Right renal cortex interstitium (tissue), 3 donors: ENCODE results near the gene TRIM74. TPM values are rescaled to one million over a fixed set of nuclear protein-coding genes. Genes with fewer than 3 reads are reported as not detected.
"Not testable (repeated sequence)": the region's sequence is repeated elsewhere in the genome, so short reads cannot be mapped to it uniquely, and the experiment has no call there.

ENCODE experiments used
- DNase-seq, 3 donors: peaks; one replicate each; pipeline ENCODE4 v3.0.0-alpha.2; 2013; ENCODE audit warnings: low read depth in 3 of 3, low spot score in 2 of 3
- polyA plus RNA-seq, 3 donors: library from polyadenylated mRNA; unstranded; fragments of 120-200 nt; gene quantifications; one replicate each; pipeline ENCODE4 v1.2.1, GENCODE V29; 2013; ENCODE audit not compliant: insufficient read length in 3 of 3

Gene TRIM74
- polyA plus RNA-seq, 3 donors: 0.69 to 1.3 (median 0.78) TPM

DNA sequence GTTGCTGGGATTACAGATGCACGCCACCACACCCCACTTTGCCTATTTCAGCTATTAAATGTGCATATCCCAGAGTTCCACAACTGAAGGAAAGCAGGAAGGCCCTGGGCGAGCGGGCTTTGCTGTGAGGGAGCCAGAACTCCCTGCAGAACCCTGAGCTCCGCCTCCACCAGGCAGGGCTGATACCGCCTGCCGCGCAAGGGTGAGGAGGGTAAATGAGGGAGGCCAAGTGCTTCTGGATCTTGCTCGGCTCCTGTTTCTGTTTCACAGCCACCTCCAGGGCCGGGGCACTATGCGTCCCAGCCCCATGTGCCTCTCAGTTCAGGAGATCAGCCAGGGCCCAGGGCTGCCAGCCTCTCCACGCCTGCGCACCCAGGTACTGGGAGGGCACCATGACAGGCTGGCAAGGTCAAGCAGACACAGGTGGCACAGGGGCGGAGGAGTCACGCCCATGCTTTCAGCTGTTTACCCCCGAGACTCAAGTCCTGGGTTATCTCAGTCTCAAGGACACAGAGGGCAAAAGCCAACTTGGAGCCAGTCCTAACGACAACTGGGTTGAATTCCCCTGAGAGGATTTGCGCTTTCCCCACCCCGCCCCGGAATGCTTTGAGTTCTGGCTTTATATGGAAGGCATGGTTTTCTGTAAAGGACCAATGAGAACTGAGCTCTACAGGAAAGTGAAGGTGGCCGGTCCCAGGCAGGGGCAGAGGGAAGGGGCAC, 8.5 kb downstream of the TRIM74 start:
- not testable (repeated sequence) for DNase-seq

- not testable (repeated sequence) for DNase-seq
Measured at GRCh38 chr7:72960029-72960428, 9.2 kb downstream of the TRIM74 start.

- DNase-seq: not testable (repeated sequence)
Measured at GRCh38 chr7:72954563-72955198, 14.6 kb downstream of the TRIM74 start.

- DNase-seq: not testable (repeated sequence)
Measured at GRCh38 chr7:72953901-72954562, 15.2 kb downstream of the TRIM74 start.

DNA sequence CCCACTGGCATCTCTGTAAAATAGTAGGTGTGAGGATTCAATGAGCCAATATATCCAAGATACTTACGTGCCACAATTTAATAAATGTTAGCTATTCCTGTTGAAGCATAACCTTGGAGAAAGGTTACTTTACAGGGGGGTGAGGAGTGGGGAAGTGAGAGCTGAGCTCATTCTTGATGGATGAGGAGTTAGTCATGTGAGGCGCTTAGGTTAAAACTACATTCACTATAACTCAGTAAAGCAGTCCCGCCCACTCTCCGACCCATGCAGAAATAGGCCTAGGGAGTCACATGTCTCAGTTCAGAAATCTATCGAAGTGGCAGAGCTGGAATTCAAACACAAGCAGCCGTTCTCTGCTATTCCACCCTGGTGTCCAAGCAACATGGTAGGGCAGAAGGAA, 18.8 kb downstream of the TRIM74 start:
- not testable (repeated sequence) for DNase-seq

- DNase-seq: not testable (repeated sequence)
Measured at GRCh38 chr7:72949686-72950085, 19.6 kb downstream of the TRIM74 start.

GRCh38 chr7:72949276-72949675, 20.0 kb downstream of the TRIM74 start:
- not testable (repeated sequence) for DNase-seq

GRCh38 chr7:72948714-72949113, 20.6 kb downstream of the TRIM74 start:
- DNase-seq: not testable (repeated sequence)

- not testable (repeated sequence) for DNase-seq
Measured at GRCh38 chr7:72946130-72946745, 23.0 kb downstream of the TRIM74 start.

DNA sequence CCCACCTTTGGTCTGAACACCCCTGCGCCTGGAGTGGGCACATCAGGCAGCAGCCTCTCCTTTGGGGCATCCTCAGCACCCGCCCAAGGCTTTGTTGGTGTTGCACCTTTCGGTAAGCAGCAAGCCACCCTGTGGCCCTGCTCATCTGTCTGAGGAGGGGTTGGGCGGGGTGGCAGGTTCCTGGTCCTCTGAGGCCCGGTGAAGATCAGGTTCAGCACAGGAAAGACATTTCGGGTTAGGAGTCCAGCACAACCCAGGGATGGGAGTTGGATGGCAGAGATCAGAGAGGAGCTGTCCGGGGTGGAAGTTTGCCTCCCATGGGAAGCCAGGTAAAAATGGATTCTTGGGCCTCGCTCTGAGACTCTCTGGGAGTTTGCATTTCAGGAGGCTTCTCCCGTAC, 23.7 kb downstream of the TRIM74 start:
- DNase-seq: not testable (repeated sequence)

- not testable (repeated sequence) for DNase-seq
Measured at GRCh38 chr7:72944937-72945336, 24.3 kb downstream of the TRIM74 start.

- not testable (repeated sequence) for DNase-seq
Measured at GRCh38 chr7:72942956-72943355, 26.3 kb downstream of the TRIM74 start.

DNA sequence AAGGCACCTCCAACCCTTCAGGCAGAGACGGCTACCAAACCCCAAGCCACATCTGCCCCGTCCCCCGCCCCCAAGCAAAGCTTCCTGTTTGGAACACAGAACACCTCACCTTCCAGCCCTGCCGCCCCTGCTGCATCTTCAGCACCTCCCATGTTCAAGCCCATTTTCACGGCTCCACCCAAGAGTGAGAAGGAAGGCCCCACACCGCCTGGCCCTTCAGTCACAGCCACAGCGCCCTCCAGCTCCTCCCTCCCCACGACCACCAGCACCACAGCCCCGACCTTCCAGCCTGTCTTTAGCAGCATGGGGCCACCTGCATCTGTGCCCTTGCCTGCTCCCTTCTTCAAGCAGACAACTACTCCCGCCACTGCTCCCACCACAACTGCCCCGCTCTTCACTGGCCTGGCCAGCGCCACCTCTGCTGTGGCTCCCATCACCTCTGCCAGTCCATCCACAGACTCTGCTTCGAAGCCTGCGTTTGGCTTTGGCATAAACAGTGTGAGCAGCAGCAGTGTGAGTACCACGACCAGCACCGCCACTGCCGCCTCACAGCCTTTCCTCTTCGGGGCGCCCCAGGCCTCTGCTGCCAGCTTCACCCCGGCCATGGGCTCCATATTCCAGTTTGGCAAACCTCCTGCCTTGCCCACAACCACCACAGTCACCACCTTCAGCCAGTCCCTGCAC, 27.1 kb downstream of the TRIM74 start:
- DNase-seq: not testable (repeated sequence)

DNA sequence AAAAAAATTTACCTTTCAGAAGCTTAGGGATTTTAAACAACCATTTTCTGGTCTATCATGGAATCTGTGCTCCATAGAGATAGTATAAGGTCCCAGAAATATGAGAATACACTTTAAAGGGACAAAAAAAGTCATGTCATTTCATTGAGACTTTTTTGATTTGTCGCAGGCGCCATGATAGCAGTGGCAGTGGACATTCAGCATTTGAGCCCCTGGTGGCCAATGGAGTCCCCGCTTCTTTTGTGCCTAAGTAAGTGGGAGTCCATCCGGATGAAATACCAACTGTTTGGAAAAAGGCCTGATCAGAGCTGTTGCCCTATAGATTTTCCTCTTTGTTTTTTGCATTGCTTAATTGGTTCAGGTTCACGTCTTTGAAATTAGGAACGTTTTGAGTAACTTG, 41.0 kb downstream of the TRIM74 start:
- DNase-seq: not testable (repeated sequence)

GRCh38 chr7:72927791-72928190, 41.5 kb downstream of the TRIM74 start:
- DNase-seq: not testable (repeated sequence)

DNA sequence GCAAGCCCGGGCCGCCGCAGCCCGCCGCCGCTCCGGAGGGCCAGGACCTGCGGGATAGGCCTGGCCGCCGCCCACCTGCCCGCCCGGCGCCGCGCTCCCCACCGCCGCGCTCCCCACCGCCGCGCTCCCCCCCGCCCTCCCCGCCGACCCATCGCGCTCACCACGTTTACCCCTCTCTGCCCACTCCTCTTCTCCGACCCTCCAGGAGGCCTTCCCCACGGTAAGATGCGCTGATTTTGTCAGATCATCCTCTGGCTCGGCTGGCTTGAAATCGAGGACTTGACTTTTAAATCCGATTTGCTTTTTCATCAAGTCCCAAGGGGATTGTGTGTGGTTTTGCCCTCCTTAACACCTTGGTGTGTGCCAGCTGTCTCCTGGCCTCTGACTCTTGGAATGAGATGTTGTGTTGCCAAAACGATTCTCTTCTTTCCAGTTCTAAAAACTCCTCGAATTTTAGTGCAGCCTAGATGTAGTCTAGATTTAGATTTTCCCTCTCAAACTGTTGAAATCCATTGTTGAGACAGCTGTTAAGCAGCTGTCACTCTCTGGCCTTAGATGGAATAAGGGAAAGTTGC, 43.6 kb downstream of the TRIM74 start:
- DNase-seq: no peak

DNA sequence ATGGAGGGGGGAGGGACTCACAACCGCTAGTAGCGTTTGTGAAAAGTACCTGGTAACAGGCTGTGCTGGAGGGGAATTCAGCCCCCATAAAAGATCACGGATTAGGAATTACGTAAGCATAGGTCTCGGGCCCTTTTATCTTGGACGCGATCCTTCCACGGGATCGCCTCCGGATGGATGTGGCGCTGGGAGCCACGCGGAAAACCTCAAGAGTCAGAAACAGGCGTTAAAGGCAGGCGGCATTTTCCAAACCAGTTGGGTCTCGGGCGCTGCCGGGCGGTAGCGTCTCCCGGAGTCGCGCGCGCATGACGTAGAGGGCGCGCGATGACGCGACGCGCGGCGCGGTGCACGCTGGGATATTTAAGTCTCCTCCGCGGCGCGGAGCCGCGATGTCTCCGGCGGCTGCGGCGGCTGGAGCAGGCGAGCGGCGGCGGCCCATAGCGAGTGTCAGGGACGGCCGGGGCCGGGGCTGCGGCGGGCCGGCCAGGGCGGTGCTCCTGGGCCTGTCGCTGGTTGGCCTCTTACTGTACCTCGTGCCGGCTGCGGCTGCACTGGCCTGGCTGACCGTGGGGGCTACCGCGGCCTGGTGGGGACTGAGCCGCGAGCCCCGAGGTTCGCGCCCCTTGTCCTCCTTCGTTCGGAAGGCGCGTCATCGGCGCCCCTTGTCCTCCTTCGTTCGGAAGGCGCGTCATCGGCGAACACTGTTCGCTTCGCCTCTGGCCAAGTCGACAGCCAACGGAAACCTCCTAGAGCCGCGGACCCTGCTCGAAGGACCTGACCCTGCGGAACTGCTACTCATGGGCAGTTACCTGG, 44.3 kb downstream of the TRIM74 start, which contains the start of gene POM121:
Gene POM121, plus strand, starts transcription at position 363 of the 813 bp plus-strand sequence. Its CDS starts 27 bp downstream, at position 390.
- DNase-seq: peak; percentile 73 to 80 (median 74)

- peak in 1 of 3 donors; percentile 7 for DNase-seq
Measured at GRCh38 chr7:72924386-72924732, 44.9 kb downstream of the TRIM74 start.

- DNase-seq: no peak
Measured at GRCh38 chr7:72919256-72919775, 50.0 kb downstream of the TRIM74 start.
